Measurements from ENCODE around the gene NANP. TPM values are rescaled to one million over a fixed set of nuclear protein-coding genes. Genes with fewer than 3 reads are reported as not detected.

The NANP gene
- polyA plus RNA-seq, 1 donor (not counting 4 experiments of a cell fraction or from before 2014, with no cell fraction given) = 6.6 TPM

GRCh38 chr20:25563362-25563761, 60.5 kb downstream of the NANP start:
- Histone ChIP-seq H3K4me1 (ENCODE audit: control insufficient read depth, extremely low read depth, insufficient read depth, low read length) (no peaks in the 10 kb centered on the region), H3K27me3 (ENCODE audit: control insufficient read depth, extremely low read depth, insufficient read depth, low read length) (no peaks in the 10 kb centered on the region), H3K79me2 (ENCODE audit: control insufficient read depth, insufficient read depth, low read length) (no peaks in the 10 kb centered on the region), H3K9me3 (ENCODE audit: control insufficient read depth, low read depth, low read length) (no peaks in the 10 kb centered on the region), H3K36me3 (ENCODE audit: control insufficient read depth in 2 of 2, extremely low read depth in 1 of 2, insufficient read depth in 2 of 2, low read length in 2 of 2) (no peaks in the 10 kb centered on the region), H3K4me2 (ENCODE audit: control insufficient read depth, extremely low read depth, insufficient read depth, low read depth, low read length) (no peak overlapping the region), H3K9me1 (ENCODE audit: control insufficient read depth, extremely low read depth, insufficient read depth, low read length) (no peaks in the 10 kb centered on the region), H3K9ac (ENCODE audit: control insufficient read depth, extremely low read depth, insufficient read depth, low read length) (no peak overlapping the region), H2AFZ (ENCODE audit: control insufficient read depth, low read length) (no peak overlapping the region), H3K27ac (ENCODE audit: control insufficient read depth, insufficient read depth, low read length) (no peak overlapping the region), H4K20me1 (ENCODE audit: control insufficient read depth, extremely low read depth, insufficient read depth, low read length) (no peaks in the 10 kb centered on the region), H3K4me3 (ENCODE audit: control insufficient read depth in 2 of 3, extremely low read depth in 1 of 3, insufficient read depth in 2 of 3, low read depth in 1 of 3, low read length in 3 of 3) (no peak overlapping the region)
- TF ChIP-seq EZH2 (IDR thresholded peaks at IDR 0.05; ENCODE audit: low read length) (no peak), CTCF (optimal IDR thresholded peaks at IDR 0.05 in 1 of 3, IDR thresholded peaks at IDR 0.05 in 1 of 3, conservative IDR thresholded peaks at IDR 0.05 in 1 of 3; ENCODE audit: extremely low read depth in 1 of 3, insufficient read depth in 2 of 3, low read length in 3 of 3) (no peak)
- DNase-seq (ENCODE audit: low read depth, low spot score) (no peak), FAIRE-seq (no peak)
- dilution Hi-C loops (cut with MboI; ENCODE audit: extremely low pct_ligation_motif_present, low sequenced_read_pairs) = no loop called here

Small RNA genes within 50 kb of the gene (small RNA-seq; reads per million reads assigned to genes)
- gene RN7SL594P (ENCODE audit: insufficient read length in 3 of 3, low read depth in 3 of 3, low replicate concordance in 1 of 3) = 0 to 0.25 (median 0) reads per million in 3 experiments
- gene RNU6ATAC17P (ENCODE audit: insufficient read length in 3 of 3, low read depth in 3 of 3, low replicate concordance in 1 of 3) = 0 reads per million in 3 experiments

Other genes with a start within 250 kb of the NANP start
- 8.3 to 16.3 TPM (median 11.2 TPM) in 3 replicates for gene ABHD12, start 233.2 kb downstream of the NANP start, polyA plus RNA-seq
- 3.3 to 12.5 TPM (median 9.0 TPM) in 3 replicates for gene GINS1, start 216.3 kb downstream of the NANP start, polyA plus RNA-seq
- 0.66 to 0.79 TPM (median 0.75 TPM) in 3 replicates for gene NINL, start 38.5 kb downstream of the NANP start, polyA plus RNA-seq
- gene ZNF337, start 72.8 kb upstream of the NANP start, polyA plus RNA-seq = 9.9 to 15.9 TPM (median 15.5 TPM) in 3 replicates